AG04450 (cell line): ENCODE measurements around the gene ATAD3C. TPM values are rescaled to one million over a fixed set of nuclear protein-coding genes. Genes with fewer than 3 reads are reported as not detected.

Source experiments
- CTCF ChIA-PET: fragments of 300-600, 350-600 bp; formaldehyde crosslinking; extraction: SDS; loops from one replicate; lab custom pipeline; 2022; ENCODE audit warnings: antibody characterized with exemption, inconsistent platforms; lab: Charles Lee
- POLR2A ChIA-PET: fragments of 350-600 bp; formaldehyde crosslinking; extraction: SDS; loops from one replicate; lab custom pipeline; 2021; ENCODE audit warnings: antibody characterized with exemption, inconsistent platforms; lab: Yijun Ruan, JAX
- DNase-seq: peaks from one replicate; pipeline ENCODE4 v3.0.0-alpha.2; 2011; ENCODE audit warnings: low read depth, low spot score
- H3K27ac ChIP-seq: one replicate; pipeline ENCODE4 v1.5.1; 2012; ENCODE audit warnings: low read depth, low read length, control low read depth
- H3K27me3 ChIP-seq: one replicate; pipeline ENCODE4 v1.6.0; 2012; ENCODE audit warnings: low read length; ENCODE audit not compliant: control insufficient read depth, insufficient read depth
- H3K4me3 ChIP-seq: 2 replicates; pipeline ENCODE4 v1.5.1; 2011; ENCODE audit warnings: mild to moderate bottlenecking, low read depth, low read length, control low read depth
- H3K9me3 ChIP-seq: 2 replicates; pipeline ENCODE4 v1.5.1; 2012; ENCODE audit warnings: low read length; ENCODE audit not compliant: control insufficient read depth, insufficient read depth
- polyA plus RNA-seq: library from polyadenylated mRNA; depleted of rRNA; stranded (reverse); fragments of >200 nt; gene quantifications from 2 replicates; pipeline ENCODE4 v1.2.3, GENCODE V29; 2011
- TF ChIP-seq, protein P1 (sequence below): IDR thresholded peaks from 2 replicates; pipeline ENCODE4 v1.5.1; 2011; ENCODE audit warnings: low read depth, low read length, control low read depth, inconsistent platforms

ATAD3C gene
- polyA plus RNA-seq, 1 experiment = not detected

GRCh38 chr1:1419813-1420653 lies 29.5 kb upstream of the ATAD3C start:
- POLR2A ChIA-PET = interaction anchor here (1.6 kb wide), 1 partner anchor 10 kb away, joined by 5 read pairs; no protein-coding TSS in a partner anchor
- no peak for DNase-seq

DNA sequence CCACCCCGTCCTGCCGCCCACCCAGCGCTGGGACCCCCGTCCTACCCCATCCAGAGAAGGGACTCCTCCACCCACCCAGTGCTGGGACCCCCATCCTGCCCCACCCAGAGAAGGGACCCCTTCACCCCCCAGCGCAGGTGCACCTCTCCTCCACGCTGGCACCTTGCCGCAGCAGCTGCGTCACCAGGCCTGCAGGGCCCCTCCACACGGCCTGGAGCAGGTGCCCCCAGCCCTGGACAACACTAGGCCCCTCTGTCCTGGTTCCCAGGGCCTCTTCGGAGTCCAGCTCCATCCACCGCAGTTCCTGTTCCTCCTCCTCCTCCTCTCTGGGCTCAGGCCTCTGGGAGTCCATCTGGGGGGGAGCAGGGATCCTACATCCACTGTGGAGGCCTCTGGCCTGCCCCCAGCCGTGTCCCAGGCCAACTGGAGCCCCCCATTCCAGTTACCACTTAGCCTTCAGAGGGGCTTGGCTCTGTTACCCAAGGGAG lies 28.8 kb upstream of the ATAD3C start:
- CTCF ChIA-PET = no interaction called here

More at GRCh38 chr1:1419813-1420653, 29.5 kb upstream of the ATAD3C start:
- TF ChIP-seq, protein P1, sequence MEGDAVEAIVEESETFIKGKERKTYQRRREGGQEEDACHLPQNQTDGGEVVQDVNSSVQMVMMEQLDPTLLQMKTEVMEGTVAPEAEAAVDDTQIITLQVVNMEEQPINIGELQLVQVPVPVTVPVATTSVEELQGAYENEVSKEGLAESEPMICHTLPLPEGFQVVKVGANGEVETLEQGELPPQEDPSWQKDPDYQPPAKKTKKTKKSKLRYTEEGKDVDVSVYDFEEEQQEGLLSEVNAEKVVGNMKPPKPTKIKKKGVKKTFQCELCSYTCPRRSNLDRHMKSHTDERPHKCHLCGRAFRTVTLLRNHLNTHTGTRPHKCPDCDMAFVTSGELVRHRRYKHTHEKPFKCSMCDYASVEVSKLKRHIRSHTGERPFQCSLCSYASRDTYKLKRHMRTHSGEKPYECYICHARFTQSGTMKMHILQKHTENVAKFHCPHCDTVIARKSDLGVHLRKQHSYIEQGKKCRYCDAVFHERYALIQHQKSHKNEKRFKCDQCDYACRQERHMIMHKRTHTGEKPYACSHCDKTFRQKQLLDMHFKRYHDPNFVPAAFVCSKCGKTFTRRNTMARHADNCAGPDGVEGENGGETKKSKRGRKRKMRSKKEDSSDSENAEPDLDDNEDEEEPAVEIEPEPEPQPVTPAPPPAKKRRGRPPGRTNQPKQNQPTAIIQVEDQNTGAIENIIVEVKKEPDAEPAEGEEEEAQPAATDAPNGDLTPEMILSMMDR = no peak
- H3K27ac ChIP-seq = no peak overlapping the region
- CTCF ChIA-PET = no interaction called here
- no peak overlapping the region for H3K4me3 ChIP-seq
- no peaks in the 10 kb centered on the region; the same call in 1 of the 2 replicates for H3K9me3 ChIP-seq
- H3K27me3 ChIP-seq = no peaks in the 10 kb centered on the region

DNA sequence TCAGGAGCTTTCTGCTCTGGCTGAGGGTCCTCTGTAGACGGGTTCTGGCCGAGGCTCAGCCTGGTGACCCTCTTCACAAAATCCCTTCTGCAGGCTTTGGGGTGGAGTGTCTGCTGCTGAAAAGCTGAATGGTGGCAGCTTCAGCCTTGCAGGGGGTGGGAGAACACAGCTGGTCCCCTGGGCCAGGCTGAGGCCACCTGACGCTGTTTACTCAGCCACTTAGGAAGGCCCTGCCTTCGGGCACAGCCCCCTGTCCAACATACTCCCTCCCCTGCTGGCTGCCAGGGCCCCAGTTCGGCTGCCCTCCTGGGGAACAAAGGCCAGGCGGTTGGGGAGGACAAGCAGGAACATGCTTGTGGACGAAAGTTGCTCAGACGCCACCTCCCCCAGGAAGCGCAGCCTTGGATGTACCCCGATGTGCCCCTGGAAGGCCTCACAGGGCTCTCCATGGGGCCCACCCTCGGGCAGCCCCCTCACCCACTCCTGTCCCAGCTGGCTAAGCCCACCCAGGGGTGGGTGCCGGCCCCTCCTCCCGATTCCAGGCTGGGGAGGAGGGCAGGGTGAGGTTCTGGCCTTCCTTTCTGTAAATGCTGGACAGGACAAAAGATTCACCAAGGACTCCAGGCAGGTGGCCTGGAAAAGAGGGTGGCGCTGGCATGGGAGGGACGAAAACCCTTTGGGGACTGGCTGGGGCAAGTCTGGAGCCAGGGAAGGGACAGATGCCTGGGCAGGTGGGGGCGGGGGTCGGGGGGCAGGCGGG lies 28.2 kb upstream of the ATAD3C start, which contains the start of gene ANKRD65:
TSS of gene ANKRD65 (minus strand) at position 130 of the 760 bp plus-strand sequence. CDS start 271 bp downstream, outside the sequence.
- no peak for DNase-seq
- CTCF ChIA-PET = no interaction called here
- H3K4me3 ChIP-seq = no peak within 1 kb of the TSS
- POLR2A ChIA-PET = interaction anchor here (1.6 kb wide), 1 partner anchor 9 kb away, joined by 5 read pairs; no protein-coding TSS in a partner anchor
- no peaks in the 10 kb centered on the region; the same call in 1 of the 2 replicates for H3K9me3 ChIP-seq
- H3K27ac ChIP-seq = no peak within 1 kb of the TSS
- no peaks in the 10 kb centered on the region for H3K27me3 ChIP-seq
- TF ChIP-seq, protein P1 = no peak

More for the DNA sequence above, 28.8 kb upstream of the ATAD3C start:
- POLR2A ChIA-PET = interaction anchor here (1.6 kb wide), 1 partner anchor 10 kb away, joined by 5 read pairs; no protein-coding TSS in a partner anchor
- no peaks in the 10 kb centered on the region for H3K27me3 ChIP-seq
- no peaks in the 10 kb centered on the region; the same call in 1 of the 2 replicates for H3K9me3 ChIP-seq
- no peak for DNase-seq
- H3K4me3 ChIP-seq = no peak overlapping the region
- TF ChIP-seq, protein P1 = no peak
- H3K27ac ChIP-seq = no peak overlapping the region

DNA sequence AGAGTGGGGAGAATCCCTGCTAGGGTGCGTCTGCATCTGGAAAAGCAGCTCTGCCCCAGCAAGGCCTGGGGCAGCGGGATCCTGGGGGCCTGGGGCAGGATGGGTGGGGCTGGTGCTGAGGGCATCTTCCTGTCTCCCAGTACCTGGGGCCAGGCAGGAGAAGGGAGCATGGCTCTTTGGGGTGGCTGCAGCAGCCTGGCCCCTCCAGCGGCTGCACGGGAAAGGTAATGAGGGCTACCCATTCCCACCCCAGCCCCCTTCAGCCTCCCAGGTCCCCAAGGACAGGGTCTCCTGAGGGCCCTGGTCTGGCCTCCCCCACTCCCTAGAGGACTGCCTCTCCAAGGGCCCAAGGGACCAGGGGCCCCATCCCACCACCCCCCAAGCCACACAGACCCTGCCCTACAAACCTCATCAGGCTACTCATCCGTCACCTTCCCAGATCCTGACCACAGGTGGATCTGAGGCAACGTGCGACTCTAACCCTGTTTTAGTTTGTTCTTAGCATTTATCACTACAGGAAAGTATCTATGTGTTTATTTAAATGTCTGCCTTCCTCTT lies 27.5 kb upstream of the ATAD3C start:
- Histone ChIP-seq H3K4me3 (no peak overlapping the region), H3K27ac (no peak overlapping the region), H3K27me3 (no peaks in the 10 kb centered on the region), H3K9me3 (no peaks in the 10 kb centered on the region; the same call in 1 of the 2 replicates)
- DNase-seq = no peak
- TF ChIP-seq, protein P1 = no peak
- ChIA-PET CTCF (no interaction called here), POLR2A (interaction anchor here (0.6 to 1.6 kb wide), 2 partner anchors 8 to 62 kb away, joined by 5 to 7 read pairs; no protein-coding TSS in a partner anchor)
